ENCODE results near the gene ZCCHC10.
"Not testable (repeated sequence)": the region's sequence is repeated elsewhere in the genome, so short reads cannot be mapped to it uniquely, and the experiment has no call there.

The ZCCHC10 gene

GRCh38 chr5:132976852-132977251, 49.5 kb downstream of the ZCCHC10 start:
- H3K4me3 ChIP-seq (ENCODE audit: low read depth, low read length) = no peak overlapping the region
- H3K9me3 ChIP-seq (ENCODE audit: control insufficient read depth, insufficient read depth, low read depth, low read length) = peaks cover 8% of the 10 kb centered on the region
- no peaks in the 10 kb centered on the region for H3K27me3 ChIP-seq (ENCODE audit: control insufficient read depth, insufficient read depth, low read length)
- H3K9ac ChIP-seq (ENCODE audit: low read length) = no peak overlapping the region
- no peaks in the 10 kb centered on the region for H3K4me1 ChIP-seq (ENCODE audit: control insufficient read depth, insufficient read depth, low read length)
- H3K27ac ChIP-seq (ENCODE audit: low read depth, low read length) = no peak overlapping the region
- H3K36me3 ChIP-seq (ENCODE audit: control insufficient read depth, insufficient read depth, low read length) = no peaks in the 10 kb centered on the region

DNA sequence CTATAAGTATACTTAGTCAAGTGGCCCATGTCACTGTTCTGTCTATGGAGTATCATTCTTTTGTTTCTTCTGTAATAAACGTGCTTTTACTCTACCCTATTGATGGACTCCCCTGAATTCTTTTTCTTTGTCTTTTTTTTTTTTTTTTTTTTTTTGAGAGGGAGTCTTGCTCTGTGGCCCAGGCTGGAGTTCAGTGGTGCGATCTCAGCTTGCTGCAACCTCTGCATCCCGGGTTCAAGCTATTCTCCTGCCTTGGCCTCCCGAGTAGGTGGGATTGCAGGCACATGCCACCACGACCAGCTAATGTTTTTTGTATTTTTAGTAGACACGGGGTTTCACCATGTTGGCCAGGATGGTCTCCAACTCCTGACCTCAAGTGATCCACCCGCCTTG, 53.9 kb downstream of the ZCCHC10 start:
- H3K27me3 ChIP-seq (ENCODE audit: control insufficient read depth, insufficient read depth, low read length); H3K9me3 ChIP-seq (ENCODE audit: control insufficient read depth, insufficient read depth, low read depth, low read length); H3K4me3 ChIP-seq (ENCODE audit: low read depth, low read length); H3K27ac ChIP-seq (ENCODE audit: low read depth, low read length); H3K36me3 ChIP-seq (ENCODE audit: control insufficient read depth, insufficient read depth, low read length); H3K4me1 ChIP-seq (ENCODE audit: control insufficient read depth, insufficient read depth, low read length); H3K9ac ChIP-seq (ENCODE audit: low read length): not testable (repeated sequence)

DNA sequence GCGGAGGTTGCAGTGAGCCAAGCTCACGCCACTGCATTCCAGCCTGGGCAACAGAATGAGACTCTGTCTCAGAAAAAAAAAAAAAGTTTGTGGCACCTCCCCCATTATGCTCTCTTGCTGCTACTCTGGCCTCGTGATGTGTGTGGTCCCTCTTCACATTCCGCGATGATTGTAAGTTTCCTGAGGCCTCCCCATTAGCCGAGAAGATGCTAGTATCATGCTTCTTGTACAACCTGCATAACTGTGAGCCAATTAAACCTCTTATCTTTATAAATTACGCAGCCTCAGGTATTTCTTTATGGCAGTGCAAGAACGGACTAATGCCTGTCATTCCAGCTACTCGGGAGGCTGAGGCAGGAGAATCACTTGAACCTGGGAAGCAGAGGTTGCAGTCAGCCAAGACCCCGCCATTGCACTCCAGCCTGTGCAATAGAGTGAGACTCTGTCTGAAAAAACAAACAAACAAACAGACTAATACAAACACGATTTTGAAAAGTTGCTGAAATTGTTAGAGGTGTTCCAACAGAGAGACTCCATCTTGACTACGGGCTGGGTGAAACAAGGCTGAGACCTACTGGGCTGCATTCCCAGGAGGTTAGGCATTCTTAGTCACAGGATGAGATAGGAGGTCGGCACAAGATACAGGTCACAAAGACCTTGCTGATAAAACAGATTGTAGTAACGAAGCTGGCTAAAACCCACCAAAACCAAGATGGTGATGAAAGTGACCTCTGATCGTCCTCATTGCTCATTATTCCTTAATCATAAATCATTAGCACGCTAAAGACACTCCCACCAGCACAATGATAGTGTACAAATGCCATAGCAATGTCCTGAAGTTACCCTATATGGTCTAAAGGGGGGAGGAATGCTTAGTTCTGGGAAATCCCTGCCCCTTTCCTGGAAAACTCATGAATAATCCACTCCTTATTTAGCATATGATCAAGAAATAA, 54.6 kb downstream of the ZCCHC10 start:
- no peak overlapping the region for H3K27ac ChIP-seq (ENCODE audit: low read depth, low read length)
- H3K27me3 ChIP-seq (ENCODE audit: control insufficient read depth, insufficient read depth, low read length) = no peaks in the 10 kb centered on the region
- no peaks in the 10 kb centered on the region for H3K36me3 ChIP-seq (ENCODE audit: control insufficient read depth, insufficient read depth, low read length)
- H3K4me1 ChIP-seq (ENCODE audit: control insufficient read depth, insufficient read depth, low read length) = no peaks in the 10 kb centered on the region
- no peak overlapping the region for H3K4me3 ChIP-seq (ENCODE audit: low read depth, low read length)
- H3K9me3 ChIP-seq (ENCODE audit: control insufficient read depth, insufficient read depth, low read depth, low read length) = peaks cover 1% of the 10 kb centered on the region; the same call in 1 of the 2 replicates
- H3K9ac ChIP-seq (ENCODE audit: low read length) = no peak overlapping the region

DNA sequence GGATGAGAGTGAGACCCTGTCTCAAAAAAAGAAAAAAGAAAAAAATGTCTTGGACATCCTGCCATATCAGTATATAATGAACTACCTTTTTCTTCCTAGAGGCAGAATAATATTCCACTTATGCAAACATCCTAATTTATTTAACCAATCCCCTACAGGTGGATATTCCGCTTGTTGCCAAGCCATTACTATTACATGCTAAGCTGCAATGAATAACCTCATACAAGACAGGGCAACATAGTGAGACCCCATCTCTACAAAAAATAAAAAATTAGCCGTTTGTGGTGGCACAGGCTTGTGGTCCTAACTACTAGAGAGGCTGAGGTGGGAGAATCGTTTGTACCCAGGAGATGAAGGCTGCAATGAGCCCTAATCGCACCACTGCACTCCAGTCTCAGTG, 61.2 kb downstream of the ZCCHC10 start:
- no peak overlapping the region for H3K9ac ChIP-seq (ENCODE audit: low read length)
- H3K4me1 ChIP-seq (ENCODE audit: control insufficient read depth, insufficient read depth, low read length) = no peaks in the 10 kb centered on the region
- H3K27ac ChIP-seq (ENCODE audit: low read depth, low read length) = no peak overlapping the region
- no peaks in the 10 kb centered on the region for H3K9me3 ChIP-seq (ENCODE audit: control insufficient read depth, insufficient read depth, low read depth, low read length)
- no peak overlapping the region for H3K4me3 ChIP-seq (ENCODE audit: low read depth, low read length)
- peaks cover 2% of the 10 kb centered on the region; the same call in 1 of the 2 replicates for H3K36me3 ChIP-seq (ENCODE audit: control insufficient read depth, insufficient read depth, low read length)
- H3K27me3 ChIP-seq (ENCODE audit: control insufficient read depth, insufficient read depth, low read length) = no peaks in the 10 kb centered on the region

GRCh38 chr5:132963171-132964104, 62.9 kb downstream of the ZCCHC10 start, which contains the start of gene AFF4:
TSS of gene AFF4 (minus strand) at chr5:132963634. CDS start at chr5:132937189, 26,445 bp downstream.
- H3K9me3 ChIP-seq (ENCODE audit: control insufficient read depth, insufficient read depth, low read depth, low read length) = no peaks in the 10 kb centered on the region
- H3K4me1 ChIP-seq (ENCODE audit: control insufficient read depth, insufficient read depth, low read length) = no peaks in the 10 kb centered on the region
- H3K27me3 ChIP-seq (ENCODE audit: control insufficient read depth, insufficient read depth, low read length) = no peaks in the 10 kb centered on the region
- H3K4me3 ChIP-seq (ENCODE audit: low read depth, low read length) = peak within 1 kb of the TSS; percentile 78
- peaks cover 6% of the 10 kb centered on the region; the same call in 1 of the 2 replicates for H3K36me3 ChIP-seq (ENCODE audit: control insufficient read depth, insufficient read depth, low read length)
- peak within 1 kb of the TSS; percentile 86 for H3K27ac ChIP-seq (ENCODE audit: low read depth, low read length)
- peak within 1 kb of the TSS; percentile 91 for H3K9ac ChIP-seq (ENCODE audit: low read length)

DNA sequence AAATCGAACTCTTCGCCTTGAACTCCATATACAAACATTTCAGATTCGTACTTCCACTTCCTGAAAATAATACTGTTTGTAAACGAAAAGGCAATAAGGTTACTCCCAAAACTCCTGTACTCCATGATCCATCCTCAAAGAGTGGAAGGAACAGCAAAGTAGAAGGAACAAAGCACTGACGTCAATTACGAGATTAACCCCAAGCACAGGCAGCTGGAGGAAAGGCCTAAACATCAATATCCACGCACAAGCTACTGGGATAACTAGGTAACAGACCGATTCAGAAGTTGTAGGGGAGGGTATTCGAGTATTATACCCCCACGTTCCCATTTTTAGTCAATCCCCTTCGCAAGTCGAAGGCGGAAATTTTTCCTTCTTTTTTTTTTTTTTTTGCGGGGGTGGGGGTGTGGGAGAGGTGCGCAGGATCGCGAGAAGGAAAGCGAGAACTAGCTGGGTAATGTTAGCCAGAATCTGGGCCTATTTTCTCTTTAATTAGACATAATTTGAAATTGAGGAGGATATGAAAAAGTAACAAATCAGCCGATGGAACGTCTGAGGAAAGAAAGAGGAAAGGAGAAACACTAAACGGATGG, 63.8 kb downstream of the ZCCHC10 start:
- Histone ChIP-seq H3K27ac (ENCODE audit: low read depth, low read length) (peak overlapping the region; percentile 86), H3K4me3 (ENCODE audit: low read depth, low read length) (peak overlapping the region; percentile 78)

GRCh38 chr5:132961887-132962286, 64.5 kb downstream of the ZCCHC10 start:
- Histone ChIP-seq H3K4me1 (ENCODE audit: control insufficient read depth, insufficient read depth, low read length) (no peaks in the 10 kb centered on the region), H3K27me3 (ENCODE audit: control insufficient read depth, insufficient read depth, low read length) (no peaks in the 10 kb centered on the region), H3K9ac (ENCODE audit: low read length) (peak overlapping the region; percentile 91), H3K27ac (ENCODE audit: low read depth, low read length) (peak overlapping the region; percentile 86), H3K36me3 (ENCODE audit: control insufficient read depth, insufficient read depth, low read length) (peaks cover 7% of the 10 kb centered on the region; the same call in 1 of the 2 replicates), H3K4me3 (ENCODE audit: low read depth, low read length) (peak overlapping the region; percentile 78), H3K9me3 (ENCODE audit: control insufficient read depth, insufficient read depth, low read depth, low read length) (no peaks in the 10 kb centered on the region)

More for the DNA sequence above, 63.8 kb downstream of the ZCCHC10 start:
- no peaks in the 10 kb centered on the region for H3K9me3 ChIP-seq (ENCODE audit: control insufficient read depth, insufficient read depth, low read depth, low read length)
- no peaks in the 10 kb centered on the region for H3K27me3 ChIP-seq (ENCODE audit: control insufficient read depth, insufficient read depth, low read length)
- peaks cover 7% of the 10 kb centered on the region; the same call in 1 of the 2 replicates for H3K36me3 ChIP-seq (ENCODE audit: control insufficient read depth, insufficient read depth, low read length)
- H3K9ac ChIP-seq (ENCODE audit: low read length) = peak overlapping the region; percentile 91
- no peaks in the 10 kb centered on the region for H3K4me1 ChIP-seq (ENCODE audit: control insufficient read depth, insufficient read depth, low read length)

- not testable (repeated sequence) for H3K27me3 ChIP-seq (ENCODE audit: control insufficient read depth, insufficient read depth, low read length); H3K36me3 ChIP-seq (ENCODE audit: control insufficient read depth, insufficient read depth, low read length); H3K9me3 ChIP-seq (ENCODE audit: control insufficient read depth, insufficient read depth, low read depth, low read length); H3K4me1 ChIP-seq (ENCODE audit: control insufficient read depth, insufficient read depth, low read length); H3K9ac ChIP-seq (ENCODE audit: low read length)
- Histone ChIP-seq H3K4me3 (ENCODE audit: low read depth, low read length) (peak overlapping the region; percentile 78), H3K27ac (ENCODE audit: low read depth, low read length) (peak overlapping the region; percentile 86; the same call in 1 of the 2 replicates)
Measured at GRCh38 chr5:132961123-132961815, 65.1 kb downstream of the ZCCHC10 start.

DNA sequence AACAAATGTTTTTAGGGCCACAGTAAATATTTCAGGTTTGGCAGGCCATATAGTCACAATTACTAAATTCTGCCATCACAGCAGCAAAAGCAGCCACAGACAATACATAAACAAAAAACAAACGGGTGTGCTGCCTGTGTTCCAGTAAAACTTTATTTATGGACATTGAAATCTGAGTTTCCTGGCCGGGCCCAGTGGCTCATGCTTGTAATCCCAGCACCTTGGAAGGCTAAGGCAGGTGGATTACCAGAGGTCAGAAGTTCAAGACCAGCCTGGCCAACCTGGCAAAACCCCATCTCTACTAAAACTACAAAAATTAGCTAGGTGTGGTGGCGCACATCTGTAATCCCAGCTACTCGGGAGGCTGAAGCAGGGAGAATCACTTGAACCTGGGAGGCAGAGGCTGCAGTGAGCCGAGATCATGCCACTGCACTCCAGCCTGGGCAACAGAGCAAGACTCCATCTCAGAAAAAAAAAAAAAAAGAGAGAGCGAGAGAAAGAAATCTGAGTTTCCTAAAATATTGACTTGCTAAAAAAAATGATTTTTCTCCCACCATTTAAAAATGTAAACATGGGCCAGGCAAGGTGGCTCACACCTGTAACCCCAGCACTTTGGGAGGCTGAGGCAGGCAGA, 70.1 kb downstream of the ZCCHC10 start:
- not testable (repeated sequence) for H3K4me1 ChIP-seq (ENCODE audit: control insufficient read depth, insufficient read depth, low read length); H3K9ac ChIP-seq (ENCODE audit: low read length); H3K27ac ChIP-seq (ENCODE audit: low read depth, low read length); H3K4me3 ChIP-seq (ENCODE audit: low read depth, low read length); H3K27me3 ChIP-seq (ENCODE audit: control insufficient read depth, insufficient read depth, low read length); H3K9me3 ChIP-seq (ENCODE audit: control insufficient read depth, insufficient read depth, low read depth, low read length)
- peaks cover 26% of the 10 kb centered on the region for H3K36me3 ChIP-seq (ENCODE audit: control insufficient read depth, insufficient read depth, low read length)

DNA sequence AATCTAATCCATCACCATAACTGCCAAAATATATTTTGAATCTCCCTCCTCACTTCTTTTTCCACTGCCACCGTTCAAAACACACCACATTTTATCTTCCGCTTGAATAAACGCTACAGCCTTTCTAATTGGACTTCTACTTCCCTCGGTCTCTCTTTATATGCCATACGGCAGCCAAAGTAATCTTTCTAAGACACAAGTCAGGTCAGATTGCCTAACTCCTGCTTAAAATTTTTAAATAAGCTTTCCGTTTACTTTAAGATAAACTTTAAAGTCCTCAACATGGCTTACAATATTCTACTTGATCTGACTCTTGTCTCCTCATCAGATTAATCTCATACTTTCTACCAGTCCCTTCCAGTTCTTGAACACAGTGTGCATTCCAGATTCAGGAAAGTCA, 72.6 kb downstream of the ZCCHC10 start:
- Histone ChIP-seq H3K4me3 (ENCODE audit: low read depth, low read length) (no peak overlapping the region), H3K27me3 (ENCODE audit: control insufficient read depth, insufficient read depth, low read length) (no peaks in the 10 kb centered on the region), H3K9me3 (ENCODE audit: control insufficient read depth, insufficient read depth, low read depth, low read length) (no peaks in the 10 kb centered on the region; the same call in 1 of the 2 replicates), H3K9ac (ENCODE audit: low read length) (no peak overlapping the region), H3K4me1 (ENCODE audit: control insufficient read depth, insufficient read depth, low read length) (no peaks in the 10 kb centered on the region), H3K36me3 (ENCODE audit: control insufficient read depth, insufficient read depth, low read length) (peaks cover 22% of the 10 kb centered on the region), H3K27ac (ENCODE audit: low read depth, low read length) (no peak overlapping the region)
